Mesothelial cell of epicardium (in vitro differentiated cells): ENCODE results near the gene SFI1. TPM values are rescaled to one million over a fixed set of nuclear protein-coding genes. Genes with fewer than 3 reads are reported as not detected.
"Not testable (repeated sequence)": the region's sequence is repeated elsewhere in the genome, so short reads cannot be mapped to it uniquely, and the experiment has no call there.

ENCODE experiments used
- DNase-seq, 2 experiments: peaks; one replicate each; pipeline ENCODE4 v3.0.0; 2021; ENCODE audit warnings: low spot score in 2 of 2; ENCODE audit not compliant: unreplicated experiment in 2 of 2
- H3K27ac Mint-ChIP-seq: 2 replicates; pipeline ENCODE4 v1.8.0; 2021; ENCODE audit warnings: mixed read lengths
- H3K27me3 Mint-ChIP-seq: 2 replicates; pipeline ENCODE4 v1.8.0; 2021; ENCODE audit warnings: low read depth, mixed read lengths
- H3K36me3 Mint-ChIP-seq: 2 replicates; pipeline ENCODE4 v1.8.0; 2021; ENCODE audit warnings: mixed read lengths
- H3K4me1 Mint-ChIP-seq: 2 replicates; pipeline ENCODE4 v1.8.0; 2021; ENCODE audit warnings: mixed read lengths
- H3K4me3 Mint-ChIP-seq: 2 replicates; pipeline ENCODE4 v1.8.0; 2021; ENCODE audit warnings: mild to moderate bottlenecking, moderate library complexity, mixed read lengths
- H3K9me3 Mint-ChIP-seq: 2 replicates; pipeline ENCODE4 v1.8.0; 2021; ENCODE audit warnings: mixed read lengths
- CTCF ChIP-seq: fragments of 200-600 bp; sonication (generic); IDR thresholded peaks from one replicate; pipeline ENCODE4 v1.5.0; 2021; ENCODE audit warnings: antibody characterized with exemption; ENCODE audit not compliant: unreplicated experiment
- total RNA-seq: library from RNA; stranded (reverse); gene quantifications from 3 replicates; pipeline ENCODE4 v1.2.1, GENCODE V29; 2021

SFI1 gene
- total RNA-seq, 1 donor from 2014 or later: 45.7 TPM

- Mint-ChIP-seq H3K4me1 (peaks cover 6% of the 10 kb centered on the region), H3K36me3 (peaks cover 27% of the 10 kb centered on the region), H3K27me3 (no peaks in the 10 kb centered on the region), H3K4me3 (no peak overlapping the region), H3K27ac (no peak overlapping the region), H3K9me3 (peaks cover 13% of the 10 kb centered on the region)
- TF ChIP-seq CTCF: no peak
- no peak for DNase-seq
Measured at GRCh38 chr22:31504282-31504681, 7.9 kb downstream of the SFI1 start.

GRCh38 chr22:31507517-31507916, 11.2 kb downstream of the SFI1 start:
- H3K4me1 Mint-ChIP-seq, H3K27me3 Mint-ChIP-seq, DNase-seq, H3K27ac Mint-ChIP-seq, H3K4me3 Mint-ChIP-seq: not testable (repeated sequence)
- H3K36me3 Mint-ChIP-seq: peaks cover 29% of the 10 kb centered on the region
- H3K9me3 Mint-ChIP-seq: peaks cover 13% of the 10 kb centered on the region

- Mint-ChIP-seq H3K4me1 (no peaks in the 10 kb centered on the region), H3K36me3 (peaks cover 33% of the 10 kb centered on the region), H3K4me3 (no peak overlapping the region), H3K9me3 (peaks cover 13% of the 10 kb centered on the region), H3K27ac (no peak overlapping the region), H3K27me3 (no peaks in the 10 kb centered on the region)
- no peak for TF ChIP-seq CTCF
- DNase-seq: no peak
Measured at GRCh38 chr22:31508536-31508935, 12.2 kb downstream of the SFI1 start.

- Mint-ChIP-seq H3K27ac (no peak overlapping the region), H3K4me3 (no peak overlapping the region), H3K36me3 (peaks cover 33% of the 10 kb centered on the region), H3K4me1 (no peaks in the 10 kb centered on the region), H3K27me3 (no peaks in the 10 kb centered on the region), H3K9me3 (peaks cover 13% of the 10 kb centered on the region)
- TF ChIP-seq CTCF: no peak
- no peak for DNase-seq
Measured at GRCh38 chr22:31509061-31509762, 12.9 kb downstream of the SFI1 start.

- no peak for DNase-seq
- no peak for TF ChIP-seq CTCF
- Mint-ChIP-seq H3K27ac (no peak overlapping the region), H3K4me1 (no peaks in the 10 kb centered on the region), H3K9me3 (peaks cover under 1% of the 10 kb centered on the region), H3K4me3 (no peak overlapping the region), H3K27me3 (no peaks in the 10 kb centered on the region), H3K36me3 (peaks cover 8% of the 10 kb centered on the region)
Measured at GRCh38 chr22:31520051-31520450, 23.7 kb downstream of the SFI1 start.

GRCh38 chr22:31524132-31524531, 27.8 kb downstream of the SFI1 start:
- H3K27me3 Mint-ChIP-seq, DNase-seq, H3K4me1 Mint-ChIP-seq, H3K36me3 Mint-ChIP-seq, H3K9me3 Mint-ChIP-seq, H3K27ac Mint-ChIP-seq, H3K4me3 Mint-ChIP-seq: not testable (repeated sequence)

GRCh38 chr22:31526270-31526669, 29.9 kb downstream of the SFI1 start:
- DNase-seq: no peak
- peaks cover 10% of the 10 kb centered on the region for H3K9me3 Mint-ChIP-seq
- H3K4me1 Mint-ChIP-seq: peaks cover 12% of the 10 kb centered on the region
- no peak for TF ChIP-seq CTCF
- H3K4me3 Mint-ChIP-seq: no peak overlapping the region
- H3K27me3 Mint-ChIP-seq: no peaks in the 10 kb centered on the region
- no peak overlapping the region for H3K27ac Mint-ChIP-seq
- peaks cover 9% of the 10 kb centered on the region for H3K36me3 Mint-ChIP-seq
